Measurements from ENCODE around the gene LPA. TPM values are rescaled to one million over a fixed set of nuclear protein-coding genes. Genes with fewer than 3 reads are reported as not detected.
"Not testable (repeated sequence)": the region's sequence is repeated elsewhere in the genome, so short reads cannot be mapped to it uniquely, and the experiment has no call there.

The LPA gene, protein sequence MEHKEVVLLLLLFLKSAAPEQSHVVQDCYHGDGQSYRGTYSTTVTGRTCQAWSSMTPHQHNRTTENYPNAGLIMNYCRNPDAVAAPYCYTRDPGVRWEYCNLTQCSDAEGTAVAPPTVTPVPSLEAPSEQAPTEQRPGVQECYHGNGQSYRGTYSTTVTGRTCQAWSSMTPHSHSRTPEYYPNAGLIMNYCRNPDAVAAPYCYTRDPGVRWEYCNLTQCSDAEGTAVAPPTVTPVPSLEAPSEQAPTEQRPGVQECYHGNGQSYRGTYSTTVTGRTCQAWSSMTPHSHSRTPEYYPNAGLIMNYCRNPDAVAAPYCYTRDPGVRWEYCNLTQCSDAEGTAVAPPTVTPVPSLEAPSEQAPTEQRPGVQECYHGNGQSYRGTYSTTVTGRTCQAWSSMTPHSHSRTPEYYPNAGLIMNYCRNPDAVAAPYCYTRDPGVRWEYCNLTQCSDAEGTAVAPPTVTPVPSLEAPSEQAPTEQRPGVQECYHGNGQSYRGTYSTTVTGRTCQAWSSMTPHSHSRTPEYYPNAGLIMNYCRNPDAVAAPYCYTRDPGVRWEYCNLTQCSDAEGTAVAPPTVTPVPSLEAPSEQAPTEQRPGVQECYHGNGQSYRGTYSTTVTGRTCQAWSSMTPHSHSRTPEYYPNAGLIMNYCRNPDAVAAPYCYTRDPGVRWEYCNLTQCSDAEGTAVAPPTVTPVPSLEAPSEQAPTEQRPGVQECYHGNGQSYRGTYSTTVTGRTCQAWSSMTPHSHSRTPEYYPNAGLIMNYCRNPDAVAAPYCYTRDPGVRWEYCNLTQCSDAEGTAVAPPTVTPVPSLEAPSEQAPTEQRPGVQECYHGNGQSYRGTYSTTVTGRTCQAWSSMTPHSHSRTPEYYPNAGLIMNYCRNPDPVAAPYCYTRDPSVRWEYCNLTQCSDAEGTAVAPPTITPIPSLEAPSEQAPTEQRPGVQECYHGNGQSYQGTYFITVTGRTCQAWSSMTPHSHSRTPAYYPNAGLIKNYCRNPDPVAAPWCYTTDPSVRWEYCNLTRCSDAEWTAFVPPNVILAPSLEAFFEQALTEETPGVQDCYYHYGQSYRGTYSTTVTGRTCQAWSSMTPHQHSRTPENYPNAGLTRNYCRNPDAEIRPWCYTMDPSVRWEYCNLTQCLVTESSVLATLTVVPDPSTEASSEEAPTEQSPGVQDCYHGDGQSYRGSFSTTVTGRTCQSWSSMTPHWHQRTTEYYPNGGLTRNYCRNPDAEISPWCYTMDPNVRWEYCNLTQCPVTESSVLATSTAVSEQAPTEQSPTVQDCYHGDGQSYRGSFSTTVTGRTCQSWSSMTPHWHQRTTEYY (N-terminal part only)
- not detected for polyA plus RNA-seq (2013, experiment 1 of 2; ENCODE audit: insufficient read length)
- polyA plus RNA-seq (2013, experiment 2 of 2; ENCODE audit: insufficient read length): not detected

DNA sequence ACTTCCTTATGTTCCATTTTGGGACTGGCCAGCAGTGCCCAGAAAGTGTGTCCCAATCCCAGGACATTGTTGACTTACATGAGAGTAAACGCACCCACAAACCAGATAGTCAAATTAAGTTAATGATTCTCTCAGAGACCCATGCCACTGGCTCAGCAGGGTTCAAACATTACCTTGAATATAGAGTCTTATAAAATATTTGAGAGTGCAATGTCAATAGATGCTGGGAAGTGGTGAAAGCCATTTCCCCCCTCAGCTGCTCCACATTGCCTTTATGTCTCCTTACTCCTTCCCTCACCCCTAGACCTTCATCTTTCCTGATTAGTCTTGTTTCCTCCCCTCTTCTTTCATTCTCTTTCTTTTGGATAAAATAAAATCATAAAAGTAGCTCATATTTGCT, at the start of gene LPA:
TSS of gene LPA (minus strand) at position 78 of the 400 bp plus-strand sequence. CDS start at position 17, 61 bp downstream.
- DNase-seq: not testable (repeated sequence)

DNA sequence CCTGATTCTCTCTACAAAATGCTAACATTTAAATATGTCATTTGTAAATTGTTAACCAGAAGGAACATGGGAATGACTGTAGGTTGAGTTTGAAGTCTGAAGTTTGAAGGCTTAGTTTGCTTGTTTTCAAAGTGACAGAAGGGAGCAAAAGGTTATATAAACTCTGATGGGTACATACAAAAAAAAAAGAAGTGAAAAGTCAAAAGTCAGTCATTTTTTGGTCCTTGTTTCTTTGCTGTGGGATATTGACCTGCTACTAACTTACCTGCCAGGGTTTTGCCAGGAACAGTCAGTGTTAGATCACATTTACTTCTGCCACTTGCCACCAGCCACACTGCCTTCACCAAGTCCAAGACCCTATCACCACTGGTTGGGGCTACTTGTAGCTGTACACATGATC, 44.9 kb upstream of the LPA start:
- DNase-seq: not testable (repeated sequence)

DNA sequence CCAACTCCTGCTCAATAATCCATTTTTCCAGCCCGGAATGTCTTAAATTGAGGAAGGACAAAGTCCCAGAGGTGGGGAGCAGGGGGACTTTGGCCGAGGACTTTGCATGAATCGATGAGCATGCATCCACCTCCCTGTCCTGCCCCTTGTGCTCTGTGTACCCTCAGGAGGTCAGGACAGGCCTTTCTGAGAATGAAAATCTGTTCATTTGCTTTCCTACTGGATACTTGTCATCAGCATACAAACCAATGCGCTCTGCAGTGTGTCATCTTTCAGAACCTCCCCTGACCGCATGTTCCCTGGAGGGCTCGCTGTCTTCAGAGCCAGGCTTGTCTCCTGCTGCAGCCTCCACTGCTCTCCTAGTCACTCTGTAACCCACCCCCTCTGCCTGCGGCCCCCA, 40.6 kb upstream of the LPA start:
- not testable (repeated sequence) for DNase-seq

- DNase-seq: not testable (repeated sequence)
These were observed 38.0 kb upstream of the LPA start, which contains the start of gene PLG for GRCh38 chr6:160701918-160702680. PLG (plus strand) TSS chr6:160702244; CDS start chr6:160702305, 61 bp downstream.

DNA sequence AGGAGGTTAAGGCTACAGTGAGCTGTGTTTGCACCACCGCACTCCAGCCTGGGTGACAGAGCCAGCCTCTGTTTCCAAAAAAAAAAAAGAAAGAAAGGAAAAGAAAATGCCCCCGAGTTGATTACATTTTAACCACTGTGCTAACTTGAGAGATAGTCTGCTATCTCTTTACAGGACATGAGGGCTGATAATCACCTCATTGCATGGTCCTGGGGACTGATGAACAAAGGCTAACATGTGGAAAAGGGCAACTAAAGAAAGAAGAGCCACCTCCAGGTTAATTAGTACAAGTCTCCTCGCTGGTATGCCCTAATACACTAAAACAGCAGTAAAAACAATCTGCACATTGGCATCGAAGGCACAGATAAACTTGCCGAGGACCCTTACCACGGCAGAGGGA, 33.8 kb upstream of the LPA start:
- no peak for DNase-seq

GRCh38 chr6:160696884-160697283, 32.8 kb upstream of the LPA start:
- not testable (repeated sequence) for DNase-seq

- DNase-seq: not testable (repeated sequence)
These were observed 31.5 kb upstream of the LPA start for GRCh38 chr6:160695622-160696021.

- peak; percentile 36 for DNase-seq
These were observed 30.9 kb upstream of the LPA start for GRCh38 chr6:160695025-160695424.

DNA sequence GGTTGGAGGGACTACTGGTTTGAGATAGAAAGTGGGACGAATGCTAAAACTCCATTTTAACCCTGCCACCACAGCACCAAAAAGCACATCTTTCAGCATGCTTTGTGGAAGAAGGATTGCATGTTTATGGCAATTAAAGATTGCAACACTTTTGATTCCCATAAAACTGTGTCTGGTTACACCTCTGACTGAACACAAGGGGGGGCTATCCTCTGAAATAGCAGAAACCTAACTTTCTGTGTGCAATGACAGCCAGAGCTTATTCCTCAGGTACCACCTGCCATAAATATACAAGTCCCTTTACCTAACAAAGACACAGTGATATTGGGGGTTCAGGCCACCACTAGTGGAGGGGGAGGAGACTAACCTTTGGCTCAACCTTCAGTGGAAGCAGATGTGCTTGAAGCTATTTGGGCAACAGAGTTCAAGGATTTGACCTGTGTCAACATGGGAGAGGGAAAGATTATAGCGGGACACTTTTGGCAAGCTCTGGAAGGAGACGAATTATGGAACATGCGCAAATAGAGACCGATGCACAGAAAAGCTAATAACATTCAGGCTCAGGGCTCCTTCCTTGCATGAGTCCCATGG, 28.4 kb upstream of the LPA start:
- DNase-seq: no peak

- DNase-seq: no peak
These were observed 27.5 kb upstream of the LPA start for GRCh38 chr6:160691617-160692016.

GRCh38 chr6:160690458-160690857, 26.4 kb upstream of the LPA start:
- no peak for DNase-seq

GRCh38 chr6:160685762-160686450, 21.8 kb upstream of the LPA start:
- no peak for DNase-seq

DNA sequence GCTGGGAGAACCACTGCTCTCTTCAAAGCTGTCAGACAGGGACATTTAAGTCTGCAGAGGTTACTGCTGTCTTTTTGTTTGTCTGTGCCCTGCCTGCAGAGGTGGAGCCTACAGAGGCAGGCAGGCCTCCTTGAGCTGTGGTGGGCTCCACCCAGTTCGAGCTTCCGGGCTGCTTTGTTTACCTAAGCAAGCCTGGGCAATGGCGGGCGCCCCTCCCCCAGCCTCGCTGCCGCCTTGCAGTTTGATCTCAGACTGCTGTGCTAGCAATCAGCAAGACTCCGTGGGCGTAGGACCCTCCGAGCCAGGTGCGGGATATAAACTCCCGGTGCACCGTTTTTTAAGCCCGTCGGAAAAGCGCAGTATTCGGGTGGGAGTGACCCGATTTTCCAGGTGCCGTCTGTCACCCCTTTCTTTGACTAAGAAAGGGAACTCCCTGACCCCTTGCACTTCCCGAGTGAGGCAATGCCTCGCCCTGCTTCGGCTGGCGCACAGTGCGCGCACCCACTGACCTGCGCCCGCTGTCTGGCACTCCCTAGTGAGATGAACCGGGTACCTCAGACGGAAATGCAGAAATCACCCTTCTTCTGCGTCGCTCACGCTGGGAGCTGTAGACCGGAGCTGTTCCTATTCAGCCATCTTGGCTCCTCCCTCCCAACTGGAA, 21.2 kb upstream of the LPA start:
- DNase-seq: not testable (repeated sequence)

- DNase-seq: no peak
These were observed 15.3 kb upstream of the LPA start for GRCh38 chr6:160679402-160679769.

- DNase-seq: no peak
These were observed 14.8 kb upstream of the LPA start for GRCh38 chr6:160678744-160679401.

DNA sequence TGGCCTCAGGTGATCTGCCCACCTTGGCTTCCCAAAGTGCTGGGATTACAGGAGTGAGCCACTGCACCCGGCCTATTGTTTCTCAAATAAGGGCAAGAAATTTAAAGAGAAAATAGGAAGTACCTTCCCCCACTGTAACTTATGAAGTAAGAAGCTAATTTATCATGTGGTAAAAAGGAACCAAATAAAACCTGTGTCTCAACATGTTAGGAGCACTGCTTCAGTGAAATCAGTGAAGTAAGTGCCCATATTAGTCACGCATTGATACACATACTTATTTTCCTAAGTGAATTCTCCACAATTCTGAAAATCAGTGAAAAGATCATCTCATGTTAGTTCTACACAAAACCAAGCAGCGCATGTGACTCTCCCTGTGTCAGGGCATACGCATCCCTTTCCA, 14.2 kb upstream of the LPA start:
- no peak for DNase-seq

- not testable (repeated sequence) for DNase-seq
These were observed 12.3 kb upstream of the LPA start for GRCh38 chr6:160676418-160676817.

DNA sequence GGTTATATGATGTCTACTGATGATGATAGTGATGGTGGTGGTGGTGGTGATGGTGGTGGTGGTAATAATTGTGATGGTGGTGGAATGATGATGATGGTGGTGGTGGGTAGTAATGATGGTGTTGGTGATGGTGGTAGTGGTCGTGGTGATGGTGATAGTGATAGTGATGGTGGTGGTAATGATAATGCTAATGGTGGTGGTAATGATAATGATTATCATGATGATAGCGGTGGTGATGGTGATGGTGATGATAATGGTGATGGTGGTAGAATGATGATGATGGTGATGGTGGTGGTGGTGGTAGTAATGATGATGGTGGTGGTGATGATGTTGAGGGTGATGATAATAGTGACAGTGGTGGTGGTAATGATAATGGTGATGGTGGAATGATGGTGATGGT, 4.5 kb upstream of the LPA start:
- DNase-seq: no peak

All from fibroblast of skin of back (primary cell).